WTC11 (cell line): ENCODE measurements around the gene RABIF. TPM values are rescaled to one million over a fixed set of nuclear protein-coding genes. Genes with fewer than 3 reads are reported as not detected.

Experiments
- ATF2 ChIP-seq: sonication (generic); formaldehyde crosslinking; IDR thresholded peaks from 2 replicates; pipeline ENCODE4 v1.8.1; 2022; ENCODE audit warnings: low read depth, missing genetic modification reagents, borderline replicate concordance
- ATF3 ChIP-seq: sonication (generic); formaldehyde crosslinking; conservative IDR thresholded peaks from 2 replicates; pipeline ENCODE4 v1.8.1; 2022; ENCODE audit warnings: mild to moderate bottlenecking, missing genetic modification reagents
- CBFB ChIP-seq: sonication (generic); formaldehyde crosslinking; IDR thresholded peaks from 2 replicates; pipeline ENCODE4 v1.8.1; 2022; ENCODE audit warnings: mild to moderate bottlenecking, low read depth, missing genetic modification reagents
- CREB1 ChIP-seq: sonication (generic); formaldehyde crosslinking; IDR thresholded peaks from 2 replicates; pipeline ENCODE4 v1.8.0; 2023; ENCODE audit warnings: mild to moderate bottlenecking, missing genetic modification reagents
- CTCF ChIP-seq: fragments of 200-600 bp; IDR thresholded peaks from 2 replicates; pipeline ENCODE4 v1.8.0; 2022; ENCODE audit warnings: antibody characterized with exemption
- EMX1 ChIP-seq: fragments of 250-450 bp; sonication (Bioruptor Pico); IDR thresholded peaks from 2 replicates; pipeline ENCODE4 v1.8.0; 2021; ENCODE audit warnings: mild to moderate bottlenecking
- ESRRA ChIP-seq: sonication (generic); formaldehyde crosslinking; IDR thresholded peaks from 2 replicates; pipeline ENCODE4 v1.8.1; 2022; ENCODE audit warnings: mild to moderate bottlenecking, missing genetic modification reagents, borderline replicate concordance
- ETV6 ChIP-seq: sonication (generic); formaldehyde crosslinking; IDR thresholded peaks from 2 replicates; pipeline ENCODE4 v1.8.1; 2022; ENCODE audit warnings: mild to moderate bottlenecking, missing genetic modification reagents
- FOXP1 ChIP-seq: sonication (generic); formaldehyde crosslinking; IDR thresholded peaks from 2 replicates; pipeline ENCODE4 v1.8.0; 2022; ENCODE audit warnings: missing genetic modification reagents, mild to moderate bottlenecking, moderate library complexity, borderline replicate concordance
- NFATC4 ChIP-seq: fragments of 250-450 bp; sonication (Bioruptor Pico); IDR thresholded peaks from 2 replicates; pipeline ENCODE4 v1.9.0; 2021; ENCODE audit warnings: mild to moderate bottlenecking
- NR1H2 ChIP-seq: sonication (generic); formaldehyde crosslinking; IDR thresholded peaks from 2 replicates; pipeline ENCODE4 v1.9.0; 2021; ENCODE audit warnings: mild to moderate bottlenecking, moderate library complexity, missing genetic modification reagents
- RORB ChIP-seq: fragments of 250-450 bp; sonication (Bioruptor Pico); IDR thresholded peaks from 2 replicates; pipeline ENCODE4 v1.9.0; 2021; ENCODE audit warnings: mild to moderate bottlenecking
- SMAD3 ChIP-seq: sonication (generic); formaldehyde crosslinking; IDR thresholded peaks from 2 replicates; pipeline ENCODE4 v1.8.0; 2022; ENCODE audit warnings: missing genetic modification reagents, mild to moderate bottlenecking, borderline replicate concordance
- USF2 ChIP-seq: sonication (generic); formaldehyde crosslinking; IDR thresholded peaks from 2 replicates; pipeline ENCODE4 v1.8.1; 2023; ENCODE audit warnings: mild to moderate bottlenecking, missing genetic modification reagents, moderate library complexity
- ZBTB43 ChIP-seq: sonication (generic); formaldehyde crosslinking; IDR thresholded peaks from 2 replicates; pipeline ENCODE4 v1.8.1; 2023; ENCODE audit warnings: mild to moderate bottlenecking, missing genetic modification reagents
- ZNF121 ChIP-seq: sonication (generic); formaldehyde crosslinking; IDR thresholded peaks from 2 replicates; pipeline ENCODE4 v1.8.0; 2023; ENCODE audit warnings: missing genetic modification reagents
- ZNF396 ChIP-seq: fragments of 250-450 bp; sonication (Bioruptor Pico); IDR thresholded peaks from 2 replicates; pipeline ENCODE4 v1.8.0; 2021; ENCODE audit warnings: mild to moderate bottlenecking, moderate library complexity, borderline replicate concordance
- ZNF532 ChIP-seq: fragments of 250-450 bp; sonication (Bioruptor Pico); IDR thresholded peaks from 2 replicates; pipeline ENCODE4 v1.9.0; 2021; ENCODE audit warnings: mild to moderate bottlenecking, borderline replicate concordance
- total RNA-seq: library from RNA; stranded (reverse); gene quantifications from 3 replicates; pipeline ENCODE4 v1.2.3, GENCODE V29; 2021

The RABIF gene
- total RNA-seq, 1 experiment from 2014 or later: 6.6 TPM

GRCh38 chr1:202926581-202927491 lies 37.9 kb upstream of the RABIF start, which contains the start of gene KLHL12 (continued):
- TF ChIP-seq ATF2 (CRISPR knock-in tag): no peak
- peak; percentile 68; the same call in 1 of the 2 replicates for TF ChIP-seq SMAD3 (CRISPR knock-in tag)
- peak; percentile 59; the same call in 1 of the 2 replicates for TF ChIP-seq FOXP1
- TF ChIP-seq ZNF396 (CRISPR knock-in tag): peak; percentile 38; the same call in 1 of the 2 replicates
- TF ChIP-seq EMX1: no peak; the same call in none of the 2 replicates
- TF ChIP-seq USF2 (CRISPR knock-in tag): peak; percentile 99
- 0 out of 2 replicates have a peak, but pooled peaks have one; percentile 51 for TF ChIP-seq CREB1 (CRISPR knock-in tag)
- no peak for TF ChIP-seq NFATC4 (CRISPR knock-in tag)
- TF ChIP-seq ESRRA (CRISPR knock-in tag): no peak
- TF ChIP-seq CBFB (CRISPR knock-in tag): no peak
- TF ChIP-seq ZBTB43 (CRISPR knock-in tag): no peak
- peak; percentile 72; the same call in 1 of the 2 replicates for TF ChIP-seq ATF3 (CRISPR knock-in tag)
- no peak for TF ChIP-seq ZNF532 (CRISPR knock-in tag)
- TF ChIP-seq CTCF: no peak; the same call in 1 of the 2 replicates
- no peak for TF ChIP-seq ZNF121 (CRISPR knock-in tag)
- TF ChIP-seq ETV6 (CRISPR knock-in tag): peak; percentile 97
- TF ChIP-seq NR1H2: no peak
- TF ChIP-seq RORB (CRISPR knock-in tag): no peak
